Measurements from ENCODE around the gene TRERF1.

The TRERF1 gene

DNA sequence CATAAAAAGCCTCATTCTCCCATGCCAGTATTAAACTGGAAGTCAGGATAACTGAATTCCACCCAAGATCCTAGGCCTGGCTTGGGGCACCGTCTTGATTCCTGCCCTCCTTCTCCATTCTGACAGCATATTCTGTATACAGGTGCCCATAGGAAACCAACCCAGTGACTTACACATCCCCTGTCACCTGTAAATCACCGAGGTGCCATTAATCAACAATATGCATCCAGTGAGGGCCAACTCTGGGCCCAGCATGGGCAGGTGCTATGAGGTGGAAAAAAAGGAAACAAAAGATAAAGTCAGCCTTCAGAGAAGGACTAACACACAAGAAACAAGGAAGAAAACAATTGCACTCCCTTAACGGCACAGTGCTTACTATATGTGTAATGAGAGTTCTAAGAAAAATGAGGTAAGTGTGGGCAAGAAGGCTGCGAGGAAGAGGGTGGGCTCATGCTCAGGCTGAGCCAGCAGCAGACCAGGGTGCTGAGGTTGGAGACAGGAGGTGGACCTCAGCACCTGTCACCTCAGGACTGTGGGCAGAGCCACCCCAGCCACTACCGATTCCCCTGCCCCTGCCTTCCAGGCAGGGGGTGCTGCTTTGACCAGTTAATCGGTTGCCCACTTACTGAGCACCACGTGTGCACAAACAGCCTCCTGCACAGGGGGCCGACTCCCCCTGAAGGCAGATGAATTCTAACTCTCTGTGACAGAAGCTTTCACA lies 105.9 kb downstream of the TRERF1 start:
- H3K4me3 ChIP-seq (ENCODE audit: low read depth, low read length) = no peak overlapping the region

DNA sequence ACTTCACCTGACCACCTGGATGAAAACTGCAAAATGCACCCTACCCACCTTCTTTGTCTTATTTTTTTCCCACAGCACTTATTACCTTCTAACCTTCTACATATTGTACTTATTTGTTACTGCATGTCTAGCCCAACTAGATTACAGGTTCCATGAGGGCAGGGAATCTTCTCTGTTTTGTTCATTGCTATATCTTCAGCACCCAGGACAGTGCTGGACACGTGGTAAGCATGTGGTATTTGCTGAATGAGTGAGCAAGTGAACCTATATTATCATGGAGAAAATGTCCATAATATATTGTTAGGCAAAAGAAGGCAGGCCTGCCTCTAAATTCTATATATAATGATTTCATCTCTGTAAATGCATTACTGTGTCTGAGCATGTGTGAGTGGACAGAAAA lies 107.0 kb downstream of the TRERF1 start:
- TF ChIP-seq, protein P1, sequence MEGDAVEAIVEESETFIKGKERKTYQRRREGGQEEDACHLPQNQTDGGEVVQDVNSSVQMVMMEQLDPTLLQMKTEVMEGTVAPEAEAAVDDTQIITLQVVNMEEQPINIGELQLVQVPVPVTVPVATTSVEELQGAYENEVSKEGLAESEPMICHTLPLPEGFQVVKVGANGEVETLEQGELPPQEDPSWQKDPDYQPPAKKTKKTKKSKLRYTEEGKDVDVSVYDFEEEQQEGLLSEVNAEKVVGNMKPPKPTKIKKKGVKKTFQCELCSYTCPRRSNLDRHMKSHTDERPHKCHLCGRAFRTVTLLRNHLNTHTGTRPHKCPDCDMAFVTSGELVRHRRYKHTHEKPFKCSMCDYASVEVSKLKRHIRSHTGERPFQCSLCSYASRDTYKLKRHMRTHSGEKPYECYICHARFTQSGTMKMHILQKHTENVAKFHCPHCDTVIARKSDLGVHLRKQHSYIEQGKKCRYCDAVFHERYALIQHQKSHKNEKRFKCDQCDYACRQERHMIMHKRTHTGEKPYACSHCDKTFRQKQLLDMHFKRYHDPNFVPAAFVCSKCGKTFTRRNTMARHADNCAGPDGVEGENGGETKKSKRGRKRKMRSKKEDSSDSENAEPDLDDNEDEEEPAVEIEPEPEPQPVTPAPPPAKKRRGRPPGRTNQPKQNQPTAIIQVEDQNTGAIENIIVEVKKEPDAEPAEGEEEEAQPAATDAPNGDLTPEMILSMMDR (IDR thresholded peaks at IDR 0.05; ENCODE audit: control insufficient read depth, extremely low read depth, insufficient read depth) = no peak
- DNase-seq (ENCODE audit: low read depth) = no peak
- no peak overlapping the region for H3K4me3 ChIP-seq (ENCODE audit: low read depth, low read length)

More for the DNA sequence above, 105.9 kb downstream of the TRERF1 start:
- TF ChIP-seq, protein P1 (IDR thresholded peaks at IDR 0.05; ENCODE audit: control insufficient read depth, extremely low read depth, insufficient read depth) = no peak
- no peak for DNase-seq (ENCODE audit: low read depth)

DNA sequence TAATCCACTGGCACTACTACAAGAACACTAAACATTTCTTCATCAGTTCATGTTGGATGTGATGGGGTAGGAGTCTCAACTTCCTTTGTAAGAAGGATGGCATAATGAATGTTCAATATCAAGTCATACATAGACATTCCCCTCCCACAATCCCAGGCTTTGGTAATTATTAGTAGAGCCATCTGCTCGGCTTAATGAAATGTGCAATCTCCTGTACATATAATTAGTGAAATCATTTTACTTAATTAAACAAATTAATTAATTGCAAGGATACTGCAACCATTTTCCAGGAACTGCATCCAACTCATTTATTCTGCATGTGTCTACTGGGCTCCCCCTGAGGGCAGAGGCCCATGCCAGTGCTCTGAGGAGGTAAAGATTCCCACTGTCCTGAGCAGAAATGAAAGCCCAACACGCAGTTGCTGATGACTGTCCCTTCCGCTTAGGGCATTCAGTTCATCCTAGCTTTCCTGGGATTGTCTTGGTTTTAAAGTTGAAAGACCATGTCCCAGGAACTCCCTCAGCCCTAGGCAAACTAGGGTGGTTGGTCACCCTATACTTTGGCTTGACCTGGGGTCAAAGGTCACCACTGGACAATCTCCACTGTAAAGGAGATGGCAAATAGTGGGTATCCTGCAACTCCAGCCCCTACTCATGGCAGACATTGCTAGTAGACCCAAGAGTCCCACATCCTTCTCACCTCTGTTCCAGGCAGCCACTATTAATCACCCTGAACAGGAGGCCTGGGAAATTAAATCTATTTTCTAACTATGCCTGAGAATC lies 109.8 kb downstream of the TRERF1 start:
- H3K4me3 ChIP-seq (ENCODE audit: low read depth, low read length) = no peak overlapping the region
- no peak for DNase-seq (ENCODE audit: low read depth)
- TF ChIP-seq, protein P1 (IDR thresholded peaks at IDR 0.05; ENCODE audit: control insufficient read depth, extremely low read depth, insufficient read depth) = no peak

DNA sequence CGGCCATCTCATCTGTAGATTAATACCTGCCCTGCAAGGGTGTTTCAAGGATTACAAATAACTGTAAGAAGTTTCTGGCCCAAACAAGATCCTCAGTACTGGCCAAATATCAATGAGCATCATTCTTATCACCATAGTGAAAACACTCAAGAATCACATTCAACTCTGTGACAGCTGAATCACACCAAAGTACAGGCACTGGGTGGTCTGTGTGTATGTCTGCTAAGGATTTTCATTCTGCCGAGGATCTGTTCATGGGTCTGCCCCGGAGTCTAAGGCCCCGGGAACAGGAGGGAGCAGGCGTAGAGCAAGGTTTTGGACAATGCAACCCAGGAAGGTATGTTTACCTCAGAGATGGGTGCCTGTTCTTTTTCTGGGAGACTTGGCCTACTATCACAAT lies 110.5 kb downstream of the TRERF1 start:
- no peak for DNase-seq (ENCODE audit: low read depth)
- no peak overlapping the region for H3K4me3 ChIP-seq (ENCODE audit: low read depth, low read length)
- TF ChIP-seq, protein P1 (IDR thresholded peaks at IDR 0.05; ENCODE audit: control insufficient read depth, extremely low read depth, insufficient read depth) = no peak

DNA sequence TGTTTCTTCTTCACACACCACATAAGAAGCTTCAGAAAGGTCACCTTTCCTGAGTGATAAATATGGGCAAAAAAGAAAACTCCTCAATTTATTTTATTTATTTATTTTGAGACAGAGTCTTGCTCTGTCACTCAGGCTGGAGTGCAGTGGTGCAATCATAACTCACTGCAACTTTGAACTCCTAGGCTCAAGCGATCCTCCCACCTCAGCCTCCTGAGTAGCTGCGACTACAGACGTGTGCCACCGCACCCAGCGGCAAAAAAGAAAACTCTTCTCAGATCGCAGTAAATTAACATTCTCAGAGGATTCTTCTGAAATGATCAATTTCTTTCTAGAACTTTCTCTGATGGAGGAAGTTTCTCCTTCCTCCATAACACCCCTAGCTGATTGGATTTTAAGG lies 111.2 kb downstream of the TRERF1 start:
- TF ChIP-seq, protein P1 (IDR thresholded peaks at IDR 0.05; ENCODE audit: control insufficient read depth, extremely low read depth, insufficient read depth) = no peak
- no peak overlapping the region for H3K4me3 ChIP-seq (ENCODE audit: low read depth, low read length)
- no peak for DNase-seq (ENCODE audit: low read depth)

DNA sequence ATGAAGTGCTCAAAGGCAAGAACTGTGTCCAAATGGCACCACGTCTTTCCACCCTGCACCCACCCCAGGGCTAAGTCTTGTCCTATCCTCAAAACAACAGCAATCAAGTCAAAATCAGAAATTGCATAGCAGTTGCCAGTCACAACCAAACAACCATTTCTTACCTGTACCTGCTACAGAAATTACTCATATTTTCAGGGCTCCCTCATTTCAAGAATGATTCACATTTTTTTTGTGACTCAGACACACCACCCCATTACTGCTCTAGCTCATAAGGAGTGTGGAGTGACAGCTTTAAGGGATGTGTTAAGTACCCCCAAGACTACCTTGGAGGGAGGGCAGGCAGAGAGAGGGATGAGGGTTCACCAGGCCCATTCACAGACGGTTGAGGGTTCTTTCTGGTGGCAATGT lies 111.7 kb downstream of the TRERF1 start:
- DNase-seq (ENCODE audit: low read depth) = no peak
- no peak overlapping the region for H3K4me3 ChIP-seq (ENCODE audit: low read depth, low read length)
- TF ChIP-seq, protein P1 (IDR thresholded peaks at IDR 0.05; ENCODE audit: control insufficient read depth, extremely low read depth, insufficient read depth) = no peak
